ENCODE measurements around the gene TSC22D2. TPM values are rescaled to one million over a fixed set of nuclear protein-coding genes. Genes with fewer than 3 reads are reported as not detected.
"Not testable (repeated sequence)": the region's sequence is repeated elsewhere in the genome, so short reads cannot be mapped to it uniquely, and the experiment has no call there.

TSC22D2 gene
- total RNA-seq, 1 donor from 2014 or later = 64.4 TPM

DNA sequence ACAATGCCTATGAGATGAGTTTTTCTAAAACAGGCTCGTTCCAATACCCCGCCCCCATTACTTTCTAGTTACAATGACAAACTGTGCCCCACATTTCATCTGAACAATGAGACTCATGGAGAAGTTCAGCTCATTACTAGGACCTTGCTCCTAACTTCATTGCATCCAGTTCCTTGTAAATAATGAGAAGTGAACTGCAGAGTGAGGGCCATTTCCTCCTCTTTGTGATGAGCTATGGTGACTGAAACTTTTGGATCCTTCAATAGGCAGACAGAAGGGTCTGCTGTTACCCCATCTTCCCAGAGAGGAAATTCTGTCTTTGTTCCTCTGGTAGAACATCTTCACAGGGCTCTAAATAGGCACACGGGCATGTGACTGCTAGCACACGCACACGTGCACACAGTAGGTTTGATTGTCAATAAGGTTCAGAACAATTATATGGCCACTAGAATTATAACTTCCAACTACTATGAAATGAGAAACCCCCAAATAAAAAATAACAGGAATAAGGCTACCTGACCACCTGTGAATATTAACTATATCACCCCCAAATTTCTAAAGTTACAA is 86.4 kb downstream of the TSC22D2 start:
- no peaks in the 10 kb centered on the region for H3K9me3 Mint-ChIP-seq
- peaks cover 10% of the 10 kb centered on the region for H3K4me1 Mint-ChIP-seq (ENCODE audit: unreplicated experiment)
- H3K36me3 Mint-ChIP-seq = no peaks in the 10 kb centered on the region
- no peaks in the 10 kb centered on the region for H3K27me3 Mint-ChIP-seq
- H3K4me3 Mint-ChIP-seq = no peak overlapping the region
- TF ChIP-seq, protein P1, sequence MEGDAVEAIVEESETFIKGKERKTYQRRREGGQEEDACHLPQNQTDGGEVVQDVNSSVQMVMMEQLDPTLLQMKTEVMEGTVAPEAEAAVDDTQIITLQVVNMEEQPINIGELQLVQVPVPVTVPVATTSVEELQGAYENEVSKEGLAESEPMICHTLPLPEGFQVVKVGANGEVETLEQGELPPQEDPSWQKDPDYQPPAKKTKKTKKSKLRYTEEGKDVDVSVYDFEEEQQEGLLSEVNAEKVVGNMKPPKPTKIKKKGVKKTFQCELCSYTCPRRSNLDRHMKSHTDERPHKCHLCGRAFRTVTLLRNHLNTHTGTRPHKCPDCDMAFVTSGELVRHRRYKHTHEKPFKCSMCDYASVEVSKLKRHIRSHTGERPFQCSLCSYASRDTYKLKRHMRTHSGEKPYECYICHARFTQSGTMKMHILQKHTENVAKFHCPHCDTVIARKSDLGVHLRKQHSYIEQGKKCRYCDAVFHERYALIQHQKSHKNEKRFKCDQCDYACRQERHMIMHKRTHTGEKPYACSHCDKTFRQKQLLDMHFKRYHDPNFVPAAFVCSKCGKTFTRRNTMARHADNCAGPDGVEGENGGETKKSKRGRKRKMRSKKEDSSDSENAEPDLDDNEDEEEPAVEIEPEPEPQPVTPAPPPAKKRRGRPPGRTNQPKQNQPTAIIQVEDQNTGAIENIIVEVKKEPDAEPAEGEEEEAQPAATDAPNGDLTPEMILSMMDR (conservative IDR thresholded peaks at IDR 0.05) = no peak
- H3K27ac Mint-ChIP-seq = no peak overlapping the region
- no peak for DNase-seq (ENCODE audit: extremely low spot score, unreplicated experiment)

GRCh38 chr3:150495149-150495548 is 87.1 kb downstream of the TSC22D2 start:
- Mint-ChIP-seq H3K27ac (no peak overlapping the region), H3K4me1 (ENCODE audit: unreplicated experiment) (peaks cover 10% of the 10 kb centered on the region), H3K27me3 (no peaks in the 10 kb centered on the region), H3K4me3 (no peak overlapping the region), H3K36me3 (no peaks in the 10 kb centered on the region), H3K9me3 (no peaks in the 10 kb centered on the region)
- TF ChIP-seq, protein P1 (conservative IDR thresholded peaks at IDR 0.05) = no peak
- DNase-seq (ENCODE audit: extremely low spot score, unreplicated experiment) = no peak

- DNase-seq (ENCODE audit: extremely low spot score, unreplicated experiment) = no peak
- no peak overlapping the region for H3K4me3 Mint-ChIP-seq
- H3K27me3 Mint-ChIP-seq = no peaks in the 10 kb centered on the region
Measured at GRCh38 chr3:150495563-150496168, 87.6 kb downstream of the TSC22D2 start.

DNA sequence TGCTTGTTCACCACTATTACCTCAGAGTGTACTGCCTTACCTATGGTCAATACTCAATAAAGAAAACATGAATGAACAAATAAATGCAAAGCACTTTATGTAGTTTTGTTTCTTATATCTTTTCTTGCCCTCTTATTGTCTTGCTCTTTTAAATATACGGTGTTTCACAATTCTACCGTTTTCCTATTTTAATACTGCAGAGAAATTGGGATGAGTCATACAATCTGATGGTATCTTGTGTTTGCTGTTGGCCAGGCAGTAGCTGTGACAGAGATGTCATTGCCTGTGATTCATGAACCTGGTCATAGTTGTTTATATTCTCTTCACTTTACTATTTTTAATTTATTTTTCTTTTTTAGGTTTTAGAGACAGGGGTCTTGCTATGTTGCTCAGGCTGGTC is 89.9 kb downstream of the TSC22D2 start:
- Mint-ChIP-seq H3K27ac (no peak overlapping the region), H3K36me3 (peaks cover 4% of the 10 kb centered on the region), H3K4me1 (ENCODE audit: unreplicated experiment) (peaks cover 10% of the 10 kb centered on the region), H3K9me3 (no peaks in the 10 kb centered on the region), H3K4me3 (no peak overlapping the region), H3K27me3 (no peaks in the 10 kb centered on the region)
- TF ChIP-seq, protein P1 (conservative IDR thresholded peaks at IDR 0.05) = no peak
- no peak for DNase-seq (ENCODE audit: extremely low spot score, unreplicated experiment)

More at GRCh38 chr3:150495563-150496168, 87.6 kb downstream of the TSC22D2 start:
- TF ChIP-seq, protein P1 (conservative IDR thresholded peaks at IDR 0.05) = peak; percentile 95
- H3K27ac Mint-ChIP-seq = no peak overlapping the region
- H3K9me3 Mint-ChIP-seq = no peaks in the 10 kb centered on the region
- H3K36me3 Mint-ChIP-seq = no peaks in the 10 kb centered on the region
- peaks cover 10% of the 10 kb centered on the region for H3K4me1 Mint-ChIP-seq (ENCODE audit: unreplicated experiment)

DNA sequence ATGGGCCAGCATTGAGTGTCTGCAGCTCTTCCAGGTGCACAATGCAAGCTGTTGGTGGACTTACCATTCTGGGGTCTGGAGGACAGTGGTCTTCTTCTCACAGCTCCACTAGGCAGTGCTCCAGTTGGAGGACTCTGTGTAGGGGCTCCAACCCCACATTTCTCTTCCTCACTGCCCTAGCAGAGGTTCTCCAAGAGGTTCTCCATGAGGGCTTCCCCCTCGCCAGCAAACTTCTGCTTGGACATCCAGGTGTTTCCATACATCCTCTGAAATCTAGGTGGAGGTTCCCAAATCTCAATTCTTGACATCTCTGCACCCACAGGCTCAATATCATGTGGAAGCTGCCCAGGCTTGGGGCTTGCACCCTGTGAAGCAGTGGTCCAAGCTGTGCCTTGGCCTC is 92.9 kb downstream of the TSC22D2 start:
- H3K36me3 Mint-ChIP-seq; H3K4me1 Mint-ChIP-seq (ENCODE audit: unreplicated experiment); DNase-seq (ENCODE audit: extremely low spot score, unreplicated experiment); H3K27ac Mint-ChIP-seq; H3K27me3 Mint-ChIP-seq; H3K4me3 Mint-ChIP-seq; H3K9me3 Mint-ChIP-seq: not testable (repeated sequence)

GRCh38 chr3:150503402-150504099 is 95.5 kb downstream of the TSC22D2 start:
- no peaks in the 10 kb centered on the region for H3K4me1 Mint-ChIP-seq (ENCODE audit: unreplicated experiment)
- TF ChIP-seq, protein P1 (conservative IDR thresholded peaks at IDR 0.05) = peak; percentile 19
- no peak for DNase-seq (ENCODE audit: extremely low spot score, unreplicated experiment)
- H3K27ac Mint-ChIP-seq = no peak overlapping the region
- H3K4me3 Mint-ChIP-seq = no peak overlapping the region
- H3K9me3 Mint-ChIP-seq = no peaks in the 10 kb centered on the region
- peaks cover 4% of the 10 kb centered on the region for H3K36me3 Mint-ChIP-seq
- peaks cover under 1% of the 10 kb centered on the region for H3K27me3 Mint-ChIP-seq

Measured in type B pancreatic cell (in vitro differentiated cells).